Skeletal muscle tissue (tissue), 4 donors: ENCODE results near the gene GAD1. TPM values are rescaled to one million over a fixed set of nuclear protein-coding genes. Genes with fewer than 3 reads are reported as not detected.

ENCODE experiments used
- H3K27ac ChIP-seq: one replicate; pipeline ENCODE4 v1.7.0; 2013; ENCODE audit warnings: mild to moderate bottlenecking, low read depth, low read length, inconsistent platforms
- H3K27me3 ChIP-seq, 3 donors: one replicate each; pipeline ENCODE4 v1.7.0; 2013; ENCODE audit warnings: low read length in 3 of 3; ENCODE audit not compliant: control insufficient read depth in 3 of 3, insufficient read depth in 3 of 3
- H3K36me3 ChIP-seq, 3 donors: one replicate each; pipeline ENCODE4 v1.7.0; 2013; ENCODE audit warnings: low read length in 3 of 3; ENCODE audit not compliant: control insufficient read depth in 3 of 3, insufficient read depth in 3 of 3
- H3K4me1 ChIP-seq, 3 donors: one replicate each; pipeline ENCODE4 v1.7.0; 2013; ENCODE audit warnings: low read length in 3 of 3, mild to moderate bottlenecking in 3 of 3; ENCODE audit not compliant: control insufficient read depth in 3 of 3, insufficient read depth in 3 of 3
- H3K4me3 ChIP-seq, 3 donors: one replicate each; pipeline ENCODE4 v1.7.0; 2013; ENCODE audit warnings: low read length in 3 of 3
- H3K9ac ChIP-seq, 3 donors: one replicate each; pipeline ENCODE4 v1.7.0; 2013; ENCODE audit warnings: low read length in 3 of 3, mild to moderate bottlenecking in 3 of 3, moderate library complexity in 2 of 3, low read depth in 1 of 3
- H3K9me3 ChIP-seq, 3 donors: one replicate each; pipeline ENCODE4 v1.7.0; 2013; ENCODE audit warnings: low read length in 3 of 3; ENCODE audit not compliant: control insufficient read depth in 3 of 3
- total RNA-seq: library from RNA; depleted of rRNA; stranded (reverse); fragments of >200 nt; gene quantifications from one replicate; pipeline ENCODE4 v1.2.3, GENCODE V29; 2014
- donor health status: Osteomylitis.

Gene GAD1
- total RNA-seq, 1 donor from 2014 or later, result 0.52 TPM

GRCh38 chr2:170783549-170783948 is 33.1 kb upstream of the GAD1 start:
- Histone ChIP-seq H3K9me3 (no peaks in the 10 kb centered on the region), H3K27ac (no peak overlapping the region), H3K9ac (no peak overlapping the region)

GRCh38 chr2:170798996-170799395 is 17.7 kb upstream of the GAD1 start:
- Histone ChIP-seq H3K36me3 (no peaks in the 10 kb centered on the region), H3K4me3 (no peak overlapping the region), H3K27ac (no peak overlapping the region), H3K9me3 (no peaks in the 10 kb centered on the region), H3K27me3 (peaks cover 0 to 2% (median 2%) of the 10 kb centered on the region in 3 donors), H3K9ac (no peak overlapping the region), H3K4me1 (no peaks in the 10 kb centered on the region)

More at GRCh38 chr2:170783549-170783948, 33.1 kb upstream of the GAD1 start:
- no peak overlapping the region for H3K4me3 ChIP-seq
- no peaks in the 10 kb centered on the region for H3K27me3 ChIP-seq
- no peaks in the 10 kb centered on the region for H3K4me1 ChIP-seq
- no peaks in the 10 kb centered on the region for H3K36me3 ChIP-seq

GRCh38 chr2:170806548-170806947 is 10.1 kb upstream of the GAD1 start:
- no peak overlapping the region for H3K4me3 ChIP-seq

GRCh38 chr2:170812710-170813600 is 3.7 kb upstream of the GAD1 start:
- Histone ChIP-seq H3K36me3 (no peaks in the 10 kb centered on the region), H3K9ac (no peak overlapping the region), H3K9me3 (no peaks in the 10 kb centered on the region), H3K27me3 (peaks cover 47 to 58% (median 49%) of the 10 kb centered on the region in 3 donors), H3K4me3 (no peak overlapping the region), H3K27ac (no peak overlapping the region), H3K4me1 (peaks cover 21 to 32% (median 29%) of the 10 kb centered on the region in 3 donors)

More at GRCh38 chr2:170806548-170806947, 10.1 kb upstream of the GAD1 start:
- H3K36me3 ChIP-seq, result no peaks in the 10 kb centered on the region
- no peak overlapping the region for H3K9ac ChIP-seq
- H3K27me3 ChIP-seq, result peaks cover 0 to 7% (median 0%) of the 10 kb centered on the region in 3 donors
- H3K9me3 ChIP-seq, result no peaks in the 10 kb centered on the region
- no peaks in the 10 kb centered on the region for H3K4me1 ChIP-seq
- no peak overlapping the region for H3K27ac ChIP-seq

GRCh38 chr2:170813611-170814532 is 2.8 kb upstream of the GAD1 start:
- Histone ChIP-seq H3K9ac (no peak overlapping the region), H3K4me3 (no peak overlapping the region), H3K36me3 (no peaks in the 10 kb centered on the region), H3K4me1 (peaks cover 29 to 40% (median 37%) of the 10 kb centered on the region in 3 donors), H3K27me3 (peaks cover 54 to 63% (median 58%) of the 10 kb centered on the region in 3 donors), H3K9me3 (no peaks in the 10 kb centered on the region), H3K27ac (no peak overlapping the region)

GRCh38 chr2:170814533-170815230 is 2.0 kb upstream of the GAD1 start:
- no peaks in the 10 kb centered on the region for H3K9me3 ChIP-seq
- peaks cover 31 to 41% (median 41%) of the 10 kb centered on the region in 3 donors for H3K4me1 ChIP-seq
- H3K27ac ChIP-seq, result no peak overlapping the region
- no peak overlapping the region for H3K9ac ChIP-seq
- H3K36me3 ChIP-seq, result no peaks in the 10 kb centered on the region
- H3K4me3 ChIP-seq, result no peak overlapping the region
- peaks cover 62 to 68% (median 66%) of the 10 kb centered on the region in 3 donors for H3K27me3 ChIP-seq

- H3K4me3 ChIP-seq, result peak overlapping the region in 2 of 3 donors; percentile 48 to 67
- no peaks in the 10 kb centered on the region for H3K9me3 ChIP-seq
- peaks cover 35 to 48% (median 47%) of the 10 kb centered on the region in 3 donors for H3K4me1 ChIP-seq
- no peak overlapping the region for H3K9ac ChIP-seq
- H3K36me3 ChIP-seq, result no peaks in the 10 kb centered on the region
- H3K27ac ChIP-seq, result no peak overlapping the region
- H3K27me3 ChIP-seq, result peaks cover 69 to 74% (median 72%) of the 10 kb centered on the region in 3 donors
Measured at GRCh38 chr2:170815311-170815710, 1.4 kb upstream of the GAD1 start.

GRCh38 chr2:170815746-170816503 is 762 bp upstream of the GAD1 start:
- Histone ChIP-seq H3K27ac (no peak overlapping the region), H3K27me3 (peaks cover 75 to 80% (median 78%) of the 10 kb centered on the region in 3 donors), H3K4me3 (peak overlapping the region; percentile 48 to 67 (median 54)), H3K9ac (peak overlapping the region in 1 of 3 donors; percentile 24), H3K36me3 (no peaks in the 10 kb centered on the region), H3K9me3 (no peaks in the 10 kb centered on the region), H3K4me1 (peaks cover 41 to 54% (median 53%) of the 10 kb centered on the region in 3 donors)
